Mucosa of descending colon (tissue), 3 donors: ENCODE data around the gene PRKCB. TPM values are rescaled to one million over a fixed set of nuclear protein-coding genes. Genes with fewer than 3 reads are reported as not detected.

ENCODE experiments used
- ATAC-seq: fragments of 200-7000 bp; cut with Tn5 transposase; one replicate; pipeline ENCODE4 v1.9.1; 2020; ENCODE audit warnings: mild to moderate bottlenecking, moderate library complexity
- DNase-seq, 3 donors: peaks; one replicate each; pipeline ENCODE4 v3.0.0-alpha.2; 2020
- H3K36me3 ChIP-seq: fragments of 200-600 bp; one replicate; pipeline ENCODE4 v1.8.0; 2021; ENCODE audit warnings: low read depth, mild to moderate bottlenecking
- H3K4me1 ChIP-seq: fragments of 200-600 bp; one replicate; pipeline ENCODE4 v1.8.0; 2021; ENCODE audit warnings: low read depth, mild to moderate bottlenecking
- H3K4me3 ChIP-seq: fragments of 200-600 bp; one replicate; pipeline ENCODE4 v1.8.0; 2021; ENCODE audit warnings: mild to moderate bottlenecking
- H3K9me3 ChIP-seq: fragments of 200-600 bp; one replicate; pipeline ENCODE4 v1.8.0; 2021; ENCODE audit warnings: mild to moderate bottlenecking
- intact Hi-C, 2 donors: fragments of 100-400 bp; cut with DNase I in 1 of 2; cut with micrococcal nuclease in 1 of 2; formaldehyde crosslinking; loops; one replicate each; pipeline versions ENCODE4 v1.11.0 to v1.11.1; 2022; cut with DNase I, micrococcal nuclease
- total RNA-seq, 3 donors: library from RNA; stranded (reverse); fragmentation: NEBNext Ultra II Directional in 2 of 3; extraction: Animal tissue kit (Norgen Biotek cat#: 25700) in 2 of 3; gene quantifications; one replicate each; pipeline versions ENCODE4 v1.2.1 to v1.2.4, GENCODE V29; 2021 to 2023
- TF ChIP-seq, protein P1 (sequence below): fragments of 200-600 bp; IDR thresholded peaks from one replicate; pipeline ENCODE4 v1.8.0; 2022; ENCODE audit warnings: antibody characterized with exemption, mild to moderate bottlenecking
- donor health status: DM: no; HTN: no; CAD: no; lungs with moderate emphysema.
- donor health status: DM: no; HTN: no; CAD: no.
- donor health status: DM: no; HTN: yes; CAD: no.

Gene PRKCB
- total RNA-seq, 3 donors from 2014 or later, result 7.4 to 29.0 (median 8.2) TPM

DNA sequence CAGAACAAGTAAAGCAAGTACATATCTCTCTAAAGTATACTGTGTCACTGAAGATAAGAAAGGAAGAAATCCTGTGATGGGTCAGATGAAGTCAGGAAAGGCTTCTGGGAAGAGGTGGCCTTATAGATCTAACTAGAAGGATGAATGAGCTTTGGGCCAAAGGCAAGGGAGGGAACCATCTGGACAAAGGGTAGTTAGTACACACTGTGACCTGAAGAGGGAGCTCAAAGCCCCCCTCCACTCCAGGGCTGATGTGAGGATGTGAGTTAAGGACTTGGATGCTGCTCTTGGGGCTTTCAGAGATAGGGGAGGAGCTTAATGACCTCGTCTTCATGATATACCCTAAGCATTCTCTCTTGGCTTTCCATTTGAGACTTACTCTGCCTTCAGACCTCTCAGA is 235.1 kb downstream of the PRKCB start:
- H3K9me3 ChIP-seq, result no peaks in the 10 kb centered on the region
- no peak overlapping the region for H3K4me3 ChIP-seq
- peak in 1 of 3 donors; percentile 23 for DNase-seq
- H3K4me1 ChIP-seq, result no peaks in the 10 kb centered on the region
- H3K36me3 ChIP-seq, result no peaks in the 10 kb centered on the region
- intact Hi-C loops, result no loop called here
- TF ChIP-seq, protein P1, sequence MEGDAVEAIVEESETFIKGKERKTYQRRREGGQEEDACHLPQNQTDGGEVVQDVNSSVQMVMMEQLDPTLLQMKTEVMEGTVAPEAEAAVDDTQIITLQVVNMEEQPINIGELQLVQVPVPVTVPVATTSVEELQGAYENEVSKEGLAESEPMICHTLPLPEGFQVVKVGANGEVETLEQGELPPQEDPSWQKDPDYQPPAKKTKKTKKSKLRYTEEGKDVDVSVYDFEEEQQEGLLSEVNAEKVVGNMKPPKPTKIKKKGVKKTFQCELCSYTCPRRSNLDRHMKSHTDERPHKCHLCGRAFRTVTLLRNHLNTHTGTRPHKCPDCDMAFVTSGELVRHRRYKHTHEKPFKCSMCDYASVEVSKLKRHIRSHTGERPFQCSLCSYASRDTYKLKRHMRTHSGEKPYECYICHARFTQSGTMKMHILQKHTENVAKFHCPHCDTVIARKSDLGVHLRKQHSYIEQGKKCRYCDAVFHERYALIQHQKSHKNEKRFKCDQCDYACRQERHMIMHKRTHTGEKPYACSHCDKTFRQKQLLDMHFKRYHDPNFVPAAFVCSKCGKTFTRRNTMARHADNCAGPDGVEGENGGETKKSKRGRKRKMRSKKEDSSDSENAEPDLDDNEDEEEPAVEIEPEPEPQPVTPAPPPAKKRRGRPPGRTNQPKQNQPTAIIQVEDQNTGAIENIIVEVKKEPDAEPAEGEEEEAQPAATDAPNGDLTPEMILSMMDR, result no peak
- ATAC-seq, result peak; percentile 65

- Histone ChIP-seq H3K36me3 (no peaks in the 10 kb centered on the region), H3K4me3 (no peak overlapping the region), H3K4me1 (no peaks in the 10 kb centered on the region), H3K9me3 (no peaks in the 10 kb centered on the region)
- intact Hi-C loops, result no loop called here
- no peak for ATAC-seq
- no peak for DNase-seq
- TF ChIP-seq, protein P1, result no peak
Observed at GRCh38 chr16:24071666-24072360, 236.0 kb downstream of the PRKCB start.

- H3K9me3 ChIP-seq, result no peaks in the 10 kb centered on the region
- no peaks in the 10 kb centered on the region for H3K36me3 ChIP-seq
- intact Hi-C loops, result no loop called here
- no peaks in the 10 kb centered on the region for H3K4me1 ChIP-seq
- no peak for DNase-seq
- no peak for ATAC-seq
- TF ChIP-seq, protein P1, result no peak
- no peak overlapping the region for H3K4me3 ChIP-seq
Observed at GRCh38 chr16:24073321-24073720, 237.5 kb downstream of the PRKCB start.

- H3K4me1 ChIP-seq, result no peaks in the 10 kb centered on the region
- no peaks in the 10 kb centered on the region for H3K9me3 ChIP-seq
- intact Hi-C loops, result no loop called here
- H3K4me3 ChIP-seq, result no peak overlapping the region
- no peak for DNase-seq
- TF ChIP-seq, protein P1, result no peak
- H3K36me3 ChIP-seq, result no peaks in the 10 kb centered on the region
- ATAC-seq, result no peak
Observed at GRCh38 chr16:24074574-24074973, 238.8 kb downstream of the PRKCB start.

DNA sequence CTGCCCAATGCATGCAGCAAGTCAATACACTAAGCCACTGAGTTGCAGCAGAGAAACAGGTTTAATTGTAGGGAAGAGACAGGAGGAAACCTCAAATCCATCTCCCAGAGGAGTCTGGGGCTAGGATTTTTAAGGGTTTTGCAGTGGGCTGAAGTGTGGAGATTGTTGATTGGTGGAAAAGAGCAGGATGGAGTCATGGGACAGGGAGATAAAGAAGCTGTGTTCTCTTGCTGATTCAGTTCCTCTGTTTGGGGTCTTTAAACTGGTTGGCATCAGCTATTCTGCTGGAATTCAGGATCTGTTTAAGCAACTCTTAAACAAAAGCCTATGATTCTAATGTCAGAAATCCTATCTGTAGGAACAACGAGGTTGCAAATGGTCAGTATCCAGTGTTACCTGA is 239.5 kb downstream of the PRKCB start:
- H3K4me3 ChIP-seq, result no peak overlapping the region
- DNase-seq (no peak), ATAC-seq (no peak)
- intact Hi-C loops, result no loop called here
- TF ChIP-seq, protein P1, result no peak
- no peaks in the 10 kb centered on the region for H3K9me3 ChIP-seq
- H3K4me1 ChIP-seq, result no peaks in the 10 kb centered on the region
- H3K36me3 ChIP-seq, result no peaks in the 10 kb centered on the region
